ENCODE measurements around the gene MLPH. TPM values are rescaled to one million over a fixed set of nuclear protein-coding genes. Genes with fewer than 3 reads are reported as not detected.

The MLPH gene
- total and polyA plus RNA-seq, 2 of the 4 experiments (the other 2 are of a cell fraction) = 13.8 to 21.6 TPM

- TF ChIP-seq SMC3 (IDR thresholded peaks at IDR 0.05; ENCODE audit: low read depth, low read length) (no peak), FOS (IDR thresholded peaks at IDR 0.05; ENCODE audit: low read depth, low read length) (no peak)
Observed at GRCh38 chr2:237505188-237505939, 18.3 kb downstream of the MLPH start (continued).

- no peak overlapping the region for H3K18ac ChIP-seq (ENCODE audit: low read depth, low read length)
- H2BK120ac ChIP-seq (ENCODE audit: low read depth, low read length) = no peak overlapping the region
- H3K9ac ChIP-seq (ENCODE audit: low read depth, low read length) = no peak overlapping the region
- 0 out of 3 replicates have a peak overlapping the region, but pooled peaks have one; percentile 8 for H2BK15ac ChIP-seq (ENCODE audit: low read depth, low read length)
- H3K4me2 ChIP-seq (ENCODE audit: low read depth, low read length) = no peak overlapping the region
- no peak overlapping the region; a peak in 1 of 4 replicates for H4K8ac ChIP-seq (ENCODE audit: low read depth in 2 of 2, low read length in 2 of 2)
- H3K9me1 ChIP-seq (ENCODE audit: insufficient read depth, low read length) = peaks cover 15% of the 10 kb centered on the region
- in situ Hi-C loops (cut with MboI; ENCODE audit: low sequenced_read_pairs) (no loop called here), dilution Hi-C loops (cut with HindIII; ENCODE audit: low sequenced_read_pairs, unreplicated experiment) (no loop called here), intact Hi-C loops (cut with micrococcal nuclease) (no loop called here)
- H4K5ac ChIP-seq (ENCODE audit: low read depth, low read length) = no peak overlapping the region
- ChIA-PET POLR2A (ENCODE audit: unreplicated experiment) (no interaction called here), CTCF (interaction anchor here (1.5 kb wide), 1 partner anchor 64 kb away, joined by 4 read pairs; no protein-coding TSS in a partner anchor)
- no peak overlapping the region for H2AK5ac ChIP-seq (ENCODE audit: low read depth, low read length)
- H2BK20ac ChIP-seq (ENCODE audit: low read depth, low read length) = no peak overlapping the region
- DNase-seq (no peak), ATAC-seq (ENCODE audit: low read depth) (no peak)
- H2AFZ ChIP-seq (replicated peaks; ENCODE audit: low read length, poor library complexity) = no peak overlapping the region
- no peaks in the 10 kb centered on the region for H4K20me1 ChIP-seq (ENCODE audit: insufficient read depth, low read length)
- H4K91ac ChIP-seq (ENCODE audit: insufficient read depth, low read depth, low read length) = no peak overlapping the region
- no peaks in the 10 kb centered on the region for H3K27me3 ChIP-seq (ENCODE audit: control insufficient read depth, insufficient read depth, low read length)
- H3K4me3 ChIP-seq (ENCODE audit: insufficient read depth, low read depth, low read length) = no peak overlapping the region
- H3K23ac ChIP-seq (ENCODE audit: low read depth, low read length) = no peak overlapping the region
- H3K9me3 ChIP-seq (ENCODE audit: control insufficient read depth, insufficient read depth, low read length) = no peaks in the 10 kb centered on the region
- peaks cover 2% of the 10 kb centered on the region; the same call in 1 of the 2 replicates for H3K36me3 ChIP-seq (ENCODE audit: control insufficient read depth, insufficient read depth, low read length)
- no peak overlapping the region for H2AK9ac ChIP-seq (replicated peaks; ENCODE audit: low read depth, low read length, poor library complexity)
- no peak overlapping the region for H2BK5ac ChIP-seq (ENCODE audit: low read depth, low read length, poor library complexity, severe bottlenecking)
- no peak overlapping the region for H3K4ac ChIP-seq (ENCODE audit: low read depth, low read length)
- no TSS peak for BruUV-seq (replicated peaks)
- TF ChIP-seq BHLHE40 (IDR thresholded peaks at IDR 0.05; ENCODE audit: low read depth, low read length) = no peak
- TF ChIP-seq SMC3 (IDR thresholded peaks at IDR 0.05; ENCODE audit: low read depth, low read length) = no peak
- TF ChIP-seq FOS (IDR thresholded peaks at IDR 0.05; ENCODE audit: low read depth, low read length) = no peak
- TF ChIP-seq, protein P1, sequence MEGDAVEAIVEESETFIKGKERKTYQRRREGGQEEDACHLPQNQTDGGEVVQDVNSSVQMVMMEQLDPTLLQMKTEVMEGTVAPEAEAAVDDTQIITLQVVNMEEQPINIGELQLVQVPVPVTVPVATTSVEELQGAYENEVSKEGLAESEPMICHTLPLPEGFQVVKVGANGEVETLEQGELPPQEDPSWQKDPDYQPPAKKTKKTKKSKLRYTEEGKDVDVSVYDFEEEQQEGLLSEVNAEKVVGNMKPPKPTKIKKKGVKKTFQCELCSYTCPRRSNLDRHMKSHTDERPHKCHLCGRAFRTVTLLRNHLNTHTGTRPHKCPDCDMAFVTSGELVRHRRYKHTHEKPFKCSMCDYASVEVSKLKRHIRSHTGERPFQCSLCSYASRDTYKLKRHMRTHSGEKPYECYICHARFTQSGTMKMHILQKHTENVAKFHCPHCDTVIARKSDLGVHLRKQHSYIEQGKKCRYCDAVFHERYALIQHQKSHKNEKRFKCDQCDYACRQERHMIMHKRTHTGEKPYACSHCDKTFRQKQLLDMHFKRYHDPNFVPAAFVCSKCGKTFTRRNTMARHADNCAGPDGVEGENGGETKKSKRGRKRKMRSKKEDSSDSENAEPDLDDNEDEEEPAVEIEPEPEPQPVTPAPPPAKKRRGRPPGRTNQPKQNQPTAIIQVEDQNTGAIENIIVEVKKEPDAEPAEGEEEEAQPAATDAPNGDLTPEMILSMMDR (conservative IDR thresholded peaks at IDR 0.05; ENCODE audit: low read depth, low read length) = no peak
- no peak for TF ChIP-seq ELK1 (IDR thresholded peaks at IDR 0.05; ENCODE audit: borderline replicate concordance, low read depth, low read length)
- TF ChIP-seq, protein P2, sequence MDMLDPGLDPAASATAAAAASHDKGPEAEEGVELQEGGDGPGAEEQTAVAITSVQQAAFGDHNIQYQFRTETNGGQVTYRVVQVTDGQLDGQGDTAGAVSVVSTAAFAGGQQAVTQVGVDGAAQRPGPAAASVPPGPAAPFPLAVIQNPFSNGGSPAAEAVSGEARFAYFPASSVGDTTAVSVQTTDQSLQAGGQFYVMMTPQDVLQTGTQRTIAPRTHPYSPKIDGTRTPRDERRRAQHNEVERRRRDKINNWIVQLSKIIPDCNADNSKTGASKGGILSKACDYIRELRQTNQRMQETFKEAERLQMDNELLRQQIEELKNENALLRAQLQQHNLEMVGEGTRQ (IDR thresholded peaks at IDR 0.05; ENCODE audit: low read depth, low read length) = no peak
- peaks cover 10 to 67% of the 10 kb centered on the region in 2 experiments for H3K79me1 ChIP-seq (ENCODE audit: low read depth in 1 of 2, low read length in 2 of 2)
- no peak overlapping the region for H3K27ac ChIP-seq (ENCODE audit: insufficient read depth, low read length)
- WGBS, 2 experiments (ENCODE audit: extremely low coverage in 2 of 2, insufficient read length in 1 of 2) = 87% methylated on average over 4 of the region's 7 CpGs; no CpG with 5 or more reads in 1 of the 2 experiments
- H3K14ac ChIP-seq (replicated peaks; ENCODE audit: low read depth, low read length) = no peak overlapping the region
- H3K4me1 ChIP-seq (ENCODE audit: control insufficient read depth, insufficient read depth, low read length) = peaks cover 20% of the 10 kb centered on the region
- H3K56ac ChIP-seq (ENCODE audit: extremely low read depth, insufficient read depth, low read length) = no peak overlapping the region
Observed at GRCh38 chr2:237507512-237507911, 20.5 kb downstream of the MLPH start.

All from IMR-90 (cell line).